ENCODE measurements around the gene GRID1. TPM values are rescaled to one million over a fixed set of nuclear protein-coding genes. Genes with fewer than 3 reads are reported as not detected.

GRID1 gene
- polyA plus RNA-seq, 1 of the 3 experiments (the other 2 are of a cell fraction): 0.13 TPM

GRCh38 chr10:85900061-85900460 lies 466.5 kb downstream of the GRID1 start:
- Histone ChIP-seq H3K9me2 (no peaks in the 10 kb centered on the region), H3K79me2 (ENCODE audit: insufficient read depth) (no peaks in the 10 kb centered on the region), H3K27ac (ENCODE audit: low read depth in 2 of 2, low read length in 1 of 2) (no peak overlapping the region), H3K9me3 (no peaks in the 10 kb centered on the region; the same call in 1 of the 2 replicates), H3K4me3 (ENCODE audit: low read depth in 2 of 2, low read length in 1 of 2) (no peak overlapping the region), H4K20me1 (ENCODE audit: insufficient read depth) (no peaks in the 10 kb centered on the region), H3K36me3 (replicated peaks in 1 of 2; ENCODE audit: control insufficient read depth in 1 of 2, insufficient read depth in 2 of 2, low read length in 1 of 2) (no peaks in the 10 kb centered on the region), H3K9ac (no peak overlapping the region), H3K4me1 (ENCODE audit: control insufficient read depth in 1 of 2, insufficient read depth in 2 of 2, low read depth in 1 of 2, low read length in 1 of 2) (no peaks in the 10 kb centered on the region), H3K27me3 (ENCODE audit: insufficient read depth) (no peaks in the 10 kb centered on the region), H2AFZ (ENCODE audit: low read depth) (no peak overlapping the region), H3K4me2 (no peak overlapping the region), H3F3A (replicated peaks; ENCODE audit: insufficient read depth) (no peaks in the 10 kb centered on the region)
- TF ChIP-seq TAF1 (IDR thresholded peaks at IDR 0.05; ENCODE audit: borderline replicate concordance, low read depth, low read length) (no peak), GATA2 (CRISPR knock-in tag; IDR thresholded peaks at IDR 0.05) (no peak), IRF3 (IDR thresholded peaks at IDR 0.05; ENCODE audit: low read depth, low read length) (no peak), SMC3 (IDR thresholded peaks at IDR 0.05; ENCODE audit: low read depth, low read length) (no peak), MAX (IDR thresholded peaks at IDR 0.05; ENCODE audit: low read depth) (no peak), USF2 (IDR thresholded peaks at IDR 0.05; ENCODE audit: borderline replicate concordance, low read depth, low read length) (no peak), USF1 (IDR thresholded peaks at IDR 0.05; ENCODE audit: borderline replicate concordance, low read depth) (no peak), RAD21 (IDR thresholded peaks at IDR 0.05; ENCODE audit: low read length) (no peak), ZBTB33 (IDR thresholded peaks at IDR 0.05; ENCODE audit: borderline replicate concordance, low read depth) (no peak), MEF2A (IDR thresholded peaks at IDR 0.05; ENCODE audit: borderline replicate concordance, low read depth) (no peak), SIN3A (IDR thresholded peaks at IDR 0.05; ENCODE audit: borderline replicate concordance, low read depth, low read length) (no peak), RCOR1 (IDR thresholded peaks at IDR 0.05; ENCODE audit: low read length) (no peak), CTCF (IDR thresholded peaks at IDR 0.05) (no peak), EZH2phosphoT487 (IDR thresholded peaks at IDR 0.05; ENCODE audit: borderline replicate concordance, low read depth) (no peak), YY1 (IDR thresholded peaks at IDR 0.05; ENCODE audit: low read depth) (no peak), POLR2AphosphoS5 (IDR thresholded peaks at IDR 0.05; ENCODE audit: low read depth, low read length) (no peak), RFX5 (IDR thresholded peaks at IDR 0.05; ENCODE audit: low read length) (no peak), FOXJ3 (CRISPR knock-in tag; IDR thresholded peaks at IDR 0.05) (no peak), JUND (IDR thresholded peaks at IDR 0.05) (no peak), RXRA (IDR thresholded peaks at IDR 0.05; ENCODE audit: borderline replicate concordance, low read depth) (no peak)
- ChIA-PET POLR2A (no interaction called here), CTCF (no interaction called here)
- no peak for DNase-seq
- 44% methylated on average over 6 of the region's 6 CpGs for WGBS (ENCODE audit: low lambda C conversion rate)
